ENCODE measurements around the gene FBXO44. TPM values are rescaled to one million over a fixed set of nuclear protein-coding genes. Genes with fewer than 3 reads are reported as not detected.

FBXO44 gene
- total and polyA plus RNA-seq, 2 donors (not counting 1 experiment from before 2014, with no cell fraction given), result 8.1 to 17.8 TPM

- Histone ChIP-seq H3K9ac (ENCODE audit: insufficient read depth, low read length) (no peak overlapping the region), H3K27ac (ENCODE audit: insufficient read depth, low read length) (no peak overlapping the region), H2AFZ (ENCODE audit: low read length) (no peak overlapping the region), H3K4me3 (replicated peaks in 1 of 4; ENCODE audit: control extremely low read depth in 1 of 4, insufficient read depth in 1 of 4, low read depth in 3 of 4, low read length in 4 of 4) (no peak overlapping the region), H3K4me1 (ENCODE audit: control insufficient read depth, extremely low read depth, insufficient read depth, low read length) (no peaks in the 10 kb centered on the region), H3K79me2 (ENCODE audit: control insufficient read depth, insufficient read depth, low read length) (no peaks in the 10 kb centered on the region), H3K9me3 (ENCODE audit: control insufficient read depth, insufficient read depth, low read depth, low read length) (no peaks in the 10 kb centered on the region), H3K27me3 (ENCODE audit: control insufficient read depth, insufficient read depth, low read length) (peaks cover 5% of the 10 kb centered on the region), H4K20me1 (ENCODE audit: control insufficient read depth, extremely low read depth, insufficient read depth, low read length) (no peaks in the 10 kb centered on the region), H3K4me2 (ENCODE audit: extremely low read depth, insufficient read depth, low read length) (no peak overlapping the region), H3K36me3 (ENCODE audit: control insufficient read depth, insufficient read depth, low read length) (no peaks in the 10 kb centered on the region)
- no peak for TF ChIP-seq CTCF (conservative IDR thresholded peaks at IDR 0.05 in 1 of 2, IDR thresholded peaks at IDR 0.05 in 1 of 2; ENCODE audit: low read depth in 1 of 2, low read length in 2 of 2)
- no peak for TF ChIP-seq EZH2 (IDR thresholded peaks at IDR 0.05; ENCODE audit: low read length, missing control alignments)
- no peak for DNase-seq (ENCODE audit: low read depth in 2 of 2)
These were observed 5.9 kb upstream of the FBXO44 start for GRCh38 chr1:11648732-11649158.

- Histone ChIP-seq H3K4me1 (ENCODE audit: control insufficient read depth, extremely low read depth, insufficient read depth, low read length) (no peaks in the 10 kb centered on the region), H3K4me2 (ENCODE audit: extremely low read depth, insufficient read depth, low read length) (no peak overlapping the region), H3K27ac (ENCODE audit: insufficient read depth, low read length) (no peak overlapping the region), H3K36me3 (ENCODE audit: control insufficient read depth, insufficient read depth, low read length) (no peaks in the 10 kb centered on the region), H3K9me3 (ENCODE audit: control insufficient read depth, insufficient read depth, low read depth, low read length) (no peaks in the 10 kb centered on the region), H3K4me3 (replicated peaks in 1 of 4; ENCODE audit: control extremely low read depth in 1 of 4, insufficient read depth in 1 of 4, low read depth in 3 of 4, low read length in 4 of 4) (no peak overlapping the region), H4K20me1 (ENCODE audit: control insufficient read depth, extremely low read depth, insufficient read depth, low read length) (no peaks in the 10 kb centered on the region), H3K79me2 (ENCODE audit: control insufficient read depth, insufficient read depth, low read length) (no peaks in the 10 kb centered on the region), H2AFZ (ENCODE audit: low read length) (no peak overlapping the region), H3K9ac (ENCODE audit: insufficient read depth, low read length) (no peak overlapping the region), H3K27me3 (ENCODE audit: control insufficient read depth, insufficient read depth, low read length) (peaks cover 5% of the 10 kb centered on the region)
- no peak for TF ChIP-seq EZH2 (IDR thresholded peaks at IDR 0.05; ENCODE audit: low read length, missing control alignments)
- no peak for TF ChIP-seq CTCF (conservative IDR thresholded peaks at IDR 0.05 in 1 of 2, IDR thresholded peaks at IDR 0.05 in 1 of 2; ENCODE audit: low read depth in 1 of 2, low read length in 2 of 2)
- DNase-seq (ENCODE audit: low read depth in 2 of 2), result no peak
These were observed 5.4 kb upstream of the FBXO44 start for GRCh38 chr1:11649237-11649623.

- H2AFZ ChIP-seq (ENCODE audit: low read length), result no peak overlapping the region
- no peak overlapping the region for H3K27ac ChIP-seq (ENCODE audit: insufficient read depth, low read length)
- no peaks in the 10 kb centered on the region for H3K4me1 ChIP-seq (ENCODE audit: control insufficient read depth, extremely low read depth, insufficient read depth, low read length)
- no peak for TF ChIP-seq EZH2 (IDR thresholded peaks at IDR 0.05; ENCODE audit: low read length, missing control alignments)
- no peak for TF ChIP-seq CTCF (conservative IDR thresholded peaks at IDR 0.05 in 1 of 2, IDR thresholded peaks at IDR 0.05 in 1 of 2; ENCODE audit: low read depth in 1 of 2, low read length in 2 of 2)
- DNase-seq (ENCODE audit: low read depth in 2 of 2), result no peak
- no peaks in the 10 kb centered on the region for H3K36me3 ChIP-seq (ENCODE audit: control insufficient read depth, insufficient read depth, low read length)
- H4K20me1 ChIP-seq (ENCODE audit: control insufficient read depth, extremely low read depth, insufficient read depth, low read length), result no peaks in the 10 kb centered on the region
- H3K79me2 ChIP-seq (ENCODE audit: control insufficient read depth, insufficient read depth, low read length), result no peaks in the 10 kb centered on the region
- no peak overlapping the region for H3K9ac ChIP-seq (ENCODE audit: insufficient read depth, low read length)
- no peaks in the 10 kb centered on the region for H3K9me3 ChIP-seq (ENCODE audit: control insufficient read depth, insufficient read depth, low read depth, low read length)
- H3K4me3 ChIP-seq (replicated peaks in 1 of 4; ENCODE audit: control extremely low read depth in 1 of 4, insufficient read depth in 1 of 4, low read depth in 3 of 4, low read length in 4 of 4), result no peak overlapping the region
- peaks cover 5% of the 10 kb centered on the region for H3K27me3 ChIP-seq (ENCODE audit: control insufficient read depth, insufficient read depth, low read length)
- no peak overlapping the region for H3K4me2 ChIP-seq (ENCODE audit: extremely low read depth, insufficient read depth, low read length)
These were observed 4.9 kb upstream of the FBXO44 start for GRCh38 chr1:11649624-11650330.
